ENCODE measurements around the gene CRHBP. TPM values are rescaled to one million over a fixed set of nuclear protein-coding genes. Genes with fewer than 3 reads are reported as not detected.

The CRHBP gene
- polyA plus RNA-seq, 3 donors = 2.2 TPM; not detected in 2

- Mint-ChIP-seq H3K4me3 (no peak overlapping the region), H3K27me3 (ENCODE audit: low read depth in 3 of 3) (peaks cover 0 to 3% (median 3%) of the 10 kb centered on the region in 3 donors), H3K36me3 (no peaks in the 10 kb centered on the region), H3K4me1 (peaks cover 20% of the 10 kb centered on the region), H3K27ac (no peak overlapping the region), H3K9me3 (peaks cover 0 to 4% (median under 1%) of the 10 kb centered on the region in 7 donors)
- no peaks in the 10 kb centered on the region for H3K79me2 ChIP-seq (ENCODE audit: insufficient read depth, low read length)
- no peaks in the 10 kb centered on the region for H3K27me3 ChIP-seq (ENCODE audit: control insufficient read depth in 2 of 2, insufficient read depth in 2 of 2, low read length in 2 of 2)
- WGBS (ENCODE audit: insufficient coverage) = no CpG with 5 or more reads among the region's 2 CpGs
- intact Hi-C loops (cut with micrococcal nuclease) = no loop called here
- no peaks in the 10 kb centered on the region for H4K20me1 ChIP-seq (ENCODE audit: insufficient read depth, low read length)
- no peaks in the 10 kb centered on the region for H3K36me3 ChIP-seq (replicated peaks in 1 of 2; ENCODE audit: control insufficient read depth in 1 of 2, insufficient read depth in 2 of 2, low read length in 2 of 2)
- no peak overlapping the region for H3K4me2 ChIP-seq (replicated peaks; ENCODE audit: extremely low read depth, low read length, poor library complexity, severe bottlenecking)
- no peak overlapping the region for H3K9ac ChIP-seq (ENCODE audit: insufficient read depth, low read length, poor library complexity, severe bottlenecking)
- H3K4me3 ChIP-seq (replicated peaks in 1 of 3; ENCODE audit: low read depth in 2 of 3, low read length in 3 of 3) = no peak overlapping the region
- no peak for DNase-seq
- no peaks in the 10 kb centered on the region for H3K9me3 ChIP-seq (replicated peaks in 1 of 2; ENCODE audit: control insufficient read depth in 1 of 2, insufficient read depth in 1 of 2, low read length in 2 of 2)
- H3K4me1 ChIP-seq (ENCODE audit: control insufficient read depth in 1 of 2, insufficient read depth in 2 of 2, low read length in 2 of 2) = peaks cover 3 to 4% of the 10 kb centered on the region in 2 donors
- no peak overlapping the region for H2AFZ ChIP-seq (ENCODE audit: insufficient read depth, low read depth, low read length, poor library complexity, severe bottlenecking)
- no peak overlapping the region for H3K27ac ChIP-seq (ENCODE audit: low read depth in 1 of 2, low read length in 2 of 2)
- no peak for TF ChIP-seq CTCF (IDR thresholded peaks at IDR 0.05)
Observed at GRCh38 chr5:76946090-76946489, 6.8 kb upstream of the CRHBP start.

- 43% methylated on average over 2 of the region's 4 CpGs for WGBS (ENCODE audit: insufficient coverage)
- TF ChIP-seq CTCF (IDR thresholded peaks at IDR 0.05) = no peak
Observed at GRCh38 chr5:76947082-76947503, 5.8 kb upstream of the CRHBP start.

More at GRCh38 chr5:76947082-76947503, 5.8 kb upstream of the CRHBP start:
- H3K79me2 ChIP-seq (ENCODE audit: insufficient read depth, low read length) = no peaks in the 10 kb centered on the region
- H3K4me1 Mint-ChIP-seq = peaks cover 20% of the 10 kb centered on the region
- peaks cover 3 to 4% of the 10 kb centered on the region in 2 donors for H3K4me1 ChIP-seq (ENCODE audit: control insufficient read depth in 1 of 2, insufficient read depth in 2 of 2, low read length in 2 of 2)
- H3K4me3 ChIP-seq (replicated peaks in 1 of 3; ENCODE audit: low read depth in 2 of 3, low read length in 3 of 3) = no peak overlapping the region
- no peak overlapping the region for H3K27ac Mint-ChIP-seq
- peaks cover 4 to 9% (median 5%) of the 10 kb centered on the region in 3 donors for H3K27me3 Mint-ChIP-seq (ENCODE audit: low read depth in 3 of 3)
- no peaks in the 10 kb centered on the region for H3K36me3 ChIP-seq (replicated peaks in 1 of 2; ENCODE audit: control insufficient read depth in 1 of 2, insufficient read depth in 2 of 2, low read length in 2 of 2)
- peak overlapping the region in 1 of 2 donors; percentile 37 for H3K4me3 Mint-ChIP-seq
- peaks cover 0 to 4% (median 0%) of the 10 kb centered on the region in 7 donors for H3K9me3 Mint-ChIP-seq
- no peak for DNase-seq
- H3K9ac ChIP-seq (ENCODE audit: insufficient read depth, low read length, poor library complexity, severe bottlenecking) = no peak overlapping the region
- intact Hi-C loops (cut with micrococcal nuclease) = no loop called here
- H2AFZ ChIP-seq (ENCODE audit: insufficient read depth, low read depth, low read length, poor library complexity, severe bottlenecking) = no peak overlapping the region
- no peaks in the 10 kb centered on the region for H3K9me3 ChIP-seq (replicated peaks in 1 of 2; ENCODE audit: control insufficient read depth in 1 of 2, insufficient read depth in 1 of 2, low read length in 2 of 2)
- H3K27ac ChIP-seq (ENCODE audit: low read depth in 1 of 2, low read length in 2 of 2) = no peak overlapping the region
- no peaks in the 10 kb centered on the region for H4K20me1 ChIP-seq (ENCODE audit: insufficient read depth, low read length)
- H3K36me3 Mint-ChIP-seq = no peaks in the 10 kb centered on the region
- H3K4me2 ChIP-seq (replicated peaks; ENCODE audit: extremely low read depth, low read length, poor library complexity, severe bottlenecking) = no peak overlapping the region
- H3K27me3 ChIP-seq (ENCODE audit: control insufficient read depth in 2 of 2, insufficient read depth in 2 of 2, low read length in 2 of 2) = peaks cover 3 to 5% of the 10 kb centered on the region in 2 donors
